GM18505 (cell line): ENCODE results near the gene IFT52.
"Not testable (repeated sequence)": the region's sequence is repeated elsewhere in the genome, so short reads cannot be mapped to it uniquely, and the experiment has no call there.

Source experiments
- ATAC-seq: cut with Tn5 transposase; IDR thresholded peaks from one replicate; pipeline ENCODE4 v1.9.1; 2021; ENCODE audit not compliant: unreplicated experiment
- POLR2A ChIP-seq: IDR thresholded peaks from 4 replicates; pipeline ENCODE4 v1.6.1; 2011; ENCODE audit warnings: borderline replicate concordance; ENCODE audit not compliant: insufficient read depth, insufficient read length; ENCODE audit errors: extremely low read depth

The IFT52 gene

DNA sequence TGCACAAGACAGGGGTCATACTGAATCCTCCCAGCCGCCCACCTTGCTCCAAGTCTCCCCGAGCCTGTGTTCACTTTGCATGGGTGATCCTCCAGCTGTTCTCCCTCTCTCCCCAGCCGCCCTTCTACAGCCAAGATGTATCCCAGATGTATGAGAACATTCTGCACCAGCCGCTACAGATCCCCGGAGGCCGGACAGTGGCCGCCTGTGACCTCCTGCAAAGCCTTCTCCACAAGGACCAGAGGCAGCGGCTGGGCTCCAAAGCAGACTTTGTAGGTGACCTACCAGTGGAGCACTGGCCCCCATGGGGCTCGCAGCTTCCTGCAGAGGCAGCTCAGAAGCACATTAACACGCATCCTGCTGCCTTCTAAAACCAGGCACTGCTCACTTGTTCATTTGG lies 14.6 kb upstream of the IFT52 start:
- TF ChIP-seq POLR2A: no peak
- ATAC-seq: no peak

- no peak for ATAC-seq
- no peak for TF ChIP-seq POLR2A
Measured at GRCh38 chr20:43579861-43580793, 10.6 kb upstream of the IFT52 start.

- no peak for ATAC-seq
- TF ChIP-seq POLR2A: no peak
Measured at GRCh38 chr20:43583133-43583864, 7.4 kb upstream of the IFT52 start.

DNA sequence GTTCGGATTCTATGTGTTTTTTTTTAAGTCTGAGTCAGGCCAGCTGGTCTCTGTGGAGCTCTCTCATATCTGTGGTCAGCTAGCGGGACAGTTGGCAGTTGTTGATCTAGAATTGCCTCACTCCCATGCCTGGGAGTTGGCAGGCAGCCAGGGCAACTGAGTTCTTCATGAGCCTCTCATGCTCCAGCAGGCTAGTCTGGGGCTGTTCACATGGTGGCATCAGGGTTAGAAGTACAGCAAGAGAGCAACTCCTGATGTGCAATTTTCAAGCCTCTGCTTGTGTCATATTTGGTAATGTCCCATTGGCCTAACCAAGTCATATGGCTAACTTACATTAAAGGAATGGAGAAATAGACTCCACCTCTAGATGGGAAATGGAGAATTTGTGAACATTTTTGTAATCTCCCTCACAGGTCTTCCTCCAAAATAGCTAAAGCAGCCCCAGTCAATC lies 6.7 kb upstream of the IFT52 start:
- ATAC-seq: no peak
- no peak for TF ChIP-seq POLR2A

DNA sequence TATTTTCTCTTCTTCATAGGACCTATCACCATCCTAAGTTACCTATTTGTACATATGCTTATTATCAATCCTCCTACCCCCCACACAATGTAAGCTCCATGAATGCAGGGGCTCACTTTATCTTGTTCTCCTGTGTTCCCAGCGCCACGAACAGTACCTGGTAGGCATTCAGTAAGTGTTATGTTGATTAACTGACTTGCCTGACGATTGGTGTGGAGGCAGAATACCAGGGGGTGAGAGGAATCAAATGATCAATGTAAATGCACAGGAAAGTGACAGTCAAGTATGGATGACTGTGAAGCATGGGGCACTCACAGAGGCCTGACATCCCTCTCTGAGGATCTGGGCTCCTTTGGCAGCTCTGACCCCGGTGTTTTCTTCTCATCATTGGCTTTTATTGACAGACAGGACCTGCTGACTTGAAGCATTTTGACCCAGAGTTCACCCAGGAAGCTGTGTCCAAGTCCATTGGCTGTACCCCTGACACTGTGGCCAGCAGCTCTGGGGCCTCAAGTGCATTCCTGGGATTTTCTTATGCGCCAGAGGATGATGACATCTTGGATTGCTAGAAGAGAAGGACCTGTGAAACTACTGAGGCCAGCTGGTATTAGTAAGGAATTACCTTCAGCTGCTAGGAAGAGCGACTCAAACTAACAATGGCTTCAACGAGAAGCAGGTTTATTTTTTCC lies 6.1 kb upstream of the IFT52 start:
- no peak for ATAC-seq
- TF ChIP-seq POLR2A: no peak

- no peak for TF ChIP-seq POLR2A
- no peak for ATAC-seq
Measured at GRCh38 chr20:43586641-43587040, 4.1 kb upstream of the IFT52 start.

GRCh38 chr20:43588526-43588925 lies 2.2 kb upstream of the IFT52 start:
- not testable (repeated sequence) for ATAC-seq

GRCh38 chr20:43590036-43590391 lies 723 bp upstream of the IFT52 start:
- TF ChIP-seq POLR2A: no peak
- ATAC-seq: no peak

DNA sequence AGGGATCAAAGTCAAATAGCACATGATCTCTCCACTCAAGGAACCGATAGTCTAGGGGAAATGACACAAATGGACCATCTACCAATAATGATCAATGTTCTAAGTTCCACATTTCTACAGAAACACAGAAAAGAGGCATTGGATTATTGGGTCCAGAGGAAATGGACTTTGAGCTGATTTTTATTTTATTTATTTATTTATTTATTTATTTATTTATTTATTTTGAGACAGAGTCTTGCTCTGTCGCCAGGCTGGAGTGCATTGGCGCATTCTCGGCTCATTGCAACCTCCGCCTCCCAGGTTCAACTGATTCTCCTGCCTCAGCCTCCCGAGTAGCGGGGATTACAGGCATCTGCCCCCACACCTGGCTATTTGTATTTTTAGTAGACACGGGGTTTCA lies 11.2 kb downstream of the IFT52 start:
- not testable (repeated sequence) for ATAC-seq

GRCh38 chr20:43603124-43603523 lies 12.4 kb downstream of the IFT52 start:
- no peak for TF ChIP-seq POLR2A
- no peak for ATAC-seq

- ATAC-seq: no peak
- TF ChIP-seq POLR2A: no peak
Measured at GRCh38 chr20:43605715-43606114, 15.0 kb downstream of the IFT52 start.

DNA sequence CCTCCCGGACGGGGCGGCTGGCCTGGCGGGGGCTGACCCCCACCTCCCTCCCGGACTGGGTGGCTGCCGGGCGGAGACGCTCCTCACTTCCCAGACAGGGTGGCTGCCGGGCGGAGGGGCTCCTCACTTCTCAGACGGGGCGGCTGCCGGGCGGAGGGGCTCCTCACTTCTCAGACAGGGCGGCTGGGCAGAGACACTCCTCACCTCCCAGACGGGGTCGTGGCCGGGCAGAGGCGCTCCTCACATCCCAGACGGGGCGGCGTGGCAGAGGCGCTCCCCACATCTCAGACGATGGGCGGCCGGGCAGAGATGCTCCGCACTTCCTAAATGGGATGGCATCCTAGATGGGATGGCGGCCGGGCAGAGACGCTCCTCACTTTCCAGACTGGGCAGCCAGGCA lies 16.5 kb downstream of the IFT52 start:
- ATAC-seq: not testable (repeated sequence)

- no peak for TF ChIP-seq POLR2A
- no peak for ATAC-seq
Measured at GRCh38 chr20:43631598-43631997, 40.9 kb downstream of the IFT52 start.

GRCh38 chr20:43636429-43636828 lies 45.7 kb downstream of the IFT52 start:
- TF ChIP-seq POLR2A: no peak
- no peak for ATAC-seq
